Esophagus muscularis mucosa (tissue), 4 donors: ENCODE results near the gene ROPN1B. TPM values are rescaled to one million over a fixed set of nuclear protein-coding genes. Genes with fewer than 3 reads are reported as not detected.
"Not testable (repeated sequence)": the region's sequence is repeated elsewhere in the genome, so short reads cannot be mapped to it uniquely, and the experiment has no call there.

Experiments used
- DNase-seq: peaks from one replicate; pipeline ENCODE4 v3.0.0-alpha.2; 2017; ENCODE audit errors: extremely low spot score
- H3K27ac ChIP-seq, 4 donors: fragments of 200-600 bp; sonication (generic); replicated peaks in 1 of 4; 1 replicate in 3 of 4; 2 replicates in 1 of 4; pipeline ENCODE4 v1.5.1; 2016 to 2019; ENCODE audit warnings: mild to moderate bottlenecking in 1 of 4
- H3K27me3 ChIP-seq, 4 donors: fragments of 200-600 bp; sonication (generic); one replicate each; pipeline versions ENCODE4 v1.5.1 to v1.6.0; 2016 to 2019
- H3K36me3 ChIP-seq, 4 donors: fragments of 200-600 bp; sonication (generic); one replicate each; pipeline ENCODE4 v1.5.1; 2016 to 2019
- H3K4me1 ChIP-seq, 4 donors: fragments of 200-600 bp; sonication (generic); one replicate each; pipeline ENCODE4 v1.5.1; 2016 to 2019
- H3K4me3 ChIP-seq, 4 donors: fragments of 200-600 bp; sonication (generic); 1 replicate in 2 of 4; 2 replicates in 2 of 4; pipeline ENCODE4 v1.5.1; 2016 to 2019; ENCODE audit warnings: mild to moderate bottlenecking in 4 of 4, moderate library complexity in 1 of 4
- H3K9me3 ChIP-seq, 4 donors: fragments of 200-600 bp; sonication (generic); 1 replicate in 3 of 4; 2 replicates in 1 of 4; pipeline ENCODE4 v1.5.1; 2016 to 2019
- EP300 ChIP-seq: sonication (generic); formaldehyde crosslinking; IDR thresholded peaks from one replicate; pipeline ENCODE4 v1.6.1; 2017; ENCODE audit warnings: antibody characterized with exemption
- POLR2A ChIP-seq: fragments of 450-650 bp; IDR thresholded peaks from one replicate; pipeline ENCODE4 v1.6.1; 2017; ENCODE audit warnings: antibody characterized with exemption, moderate library complexity, mild to moderate bottlenecking, low read depth
- POLR2AphosphoS5 ChIP-seq, 2 donors: sonication (generic); formaldehyde crosslinking; IDR thresholded peaks; one replicate each; pipeline ENCODE4 v1.6.1; 2017; ENCODE audit warnings: antibody characterized with exemption in 2 of 2
- WGBS: methylation state at CpG from one replicate; pipeline ENCODE4 v1.1.5; 2018; 5-methylcytosine and 5-hydroxymethylcytosine counted together
- intact Hi-C: fragments of 100-400 bp; cut with DNase I; formaldehyde crosslinking; loops from one replicate; pipeline ENCODE4 v1.15.1; 2023
- total RNA-seq, 4 donors: library from RNA; depleted of rRNA; stranded (reverse); fragments of >200 nt; gene quantifications; one replicate each; pipeline versions ENCODE4 v1.1.0 to v1.2.1, GENCODE V29; 2016
- TF ChIP-seq, protein P1 (sequence below), 3 experiments: fragments of 200-600 bp in 2 of 3; fragments of 450-650 bp in 1 of 3; sonication (generic) in 2 of 3; IDR thresholded peaks; one replicate each; pipeline ENCODE4 v1.5.1; 2017 to 2019; ENCODE audit warnings: antibody characterized with exemption in 3 of 3, mild to moderate bottlenecking in 2 of 3, moderate library complexity in 1 of 3

Gene ROPN1B
- total RNA-seq, 4 donors from 2014 or later, result 0.52 TPM; not detected in 3

DNA sequence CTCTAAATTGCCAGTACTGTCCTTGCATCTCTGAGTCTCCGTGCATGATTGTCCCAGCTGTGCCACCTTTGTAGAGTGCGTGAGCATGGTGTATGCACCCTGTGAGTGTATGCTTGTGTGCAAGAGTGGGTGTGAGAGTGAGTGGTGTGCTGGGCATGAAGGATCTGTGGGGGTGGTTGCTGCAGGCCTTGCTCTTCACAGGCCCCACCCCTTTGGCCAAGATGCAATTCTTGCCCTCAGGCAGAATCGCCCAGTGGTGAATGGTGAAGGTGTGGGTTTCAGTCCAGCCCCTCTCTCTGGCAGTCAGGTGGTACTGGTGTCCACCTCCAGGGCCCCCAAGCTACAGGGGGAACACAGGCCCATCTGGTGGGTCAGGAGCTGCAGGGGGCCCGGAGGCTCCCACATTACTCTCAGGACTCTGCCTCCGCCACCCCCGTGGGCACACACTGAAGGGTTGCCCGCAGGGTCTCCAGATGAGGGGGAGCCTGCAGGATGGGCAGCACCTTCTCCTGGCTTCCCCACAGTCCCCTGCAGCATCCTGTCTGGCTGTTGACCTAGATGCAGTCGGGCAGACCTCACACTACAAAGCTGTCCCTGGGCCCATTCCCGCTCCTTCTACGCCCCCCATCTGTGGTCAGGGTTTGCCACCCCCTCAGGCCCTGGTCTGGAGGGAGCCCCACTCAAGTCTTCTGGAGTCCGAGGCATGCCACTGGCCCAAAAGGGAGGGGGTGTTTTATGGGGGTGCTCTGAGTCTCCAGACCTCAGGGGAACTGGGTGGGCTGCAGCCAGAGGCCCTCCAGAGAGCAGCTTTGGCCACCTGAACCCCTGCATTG, 8.3 kb upstream of the ROPN1B start:
- peak; percentile 90 for DNase-seq
- TF ChIP-seq EP300, result no peak
- TF ChIP-seq POLR2AphosphoS5 (IDR thresholded peaks at IDR 0.05), result no peak
- TF ChIP-seq POLR2A, result no peak
- TF ChIP-seq, protein P1, sequence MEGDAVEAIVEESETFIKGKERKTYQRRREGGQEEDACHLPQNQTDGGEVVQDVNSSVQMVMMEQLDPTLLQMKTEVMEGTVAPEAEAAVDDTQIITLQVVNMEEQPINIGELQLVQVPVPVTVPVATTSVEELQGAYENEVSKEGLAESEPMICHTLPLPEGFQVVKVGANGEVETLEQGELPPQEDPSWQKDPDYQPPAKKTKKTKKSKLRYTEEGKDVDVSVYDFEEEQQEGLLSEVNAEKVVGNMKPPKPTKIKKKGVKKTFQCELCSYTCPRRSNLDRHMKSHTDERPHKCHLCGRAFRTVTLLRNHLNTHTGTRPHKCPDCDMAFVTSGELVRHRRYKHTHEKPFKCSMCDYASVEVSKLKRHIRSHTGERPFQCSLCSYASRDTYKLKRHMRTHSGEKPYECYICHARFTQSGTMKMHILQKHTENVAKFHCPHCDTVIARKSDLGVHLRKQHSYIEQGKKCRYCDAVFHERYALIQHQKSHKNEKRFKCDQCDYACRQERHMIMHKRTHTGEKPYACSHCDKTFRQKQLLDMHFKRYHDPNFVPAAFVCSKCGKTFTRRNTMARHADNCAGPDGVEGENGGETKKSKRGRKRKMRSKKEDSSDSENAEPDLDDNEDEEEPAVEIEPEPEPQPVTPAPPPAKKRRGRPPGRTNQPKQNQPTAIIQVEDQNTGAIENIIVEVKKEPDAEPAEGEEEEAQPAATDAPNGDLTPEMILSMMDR (IDR thresholded peaks at IDR 0.05), result no peak
- Histone ChIP-seq H3K36me3 (no peaks in the 10 kb centered on the region), H3K27ac (no peak overlapping the region), H3K4me3 (no peak overlapping the region), H3K27me3 (peaks cover 0 to 68% (median 4%) of the 10 kb centered on the region in 4 donors), H3K4me1 (peaks cover 0 to 10% (median 1%) of the 10 kb centered on the region in 4 donors), H3K9me3 (peaks cover 0 to 3% (median 0%) of the 10 kb centered on the region in 4 donors)
- 94% methylated on average over 7 of the region's 11 CpGs for WGBS
- intact Hi-C loops, result no loop called here

DNA sequence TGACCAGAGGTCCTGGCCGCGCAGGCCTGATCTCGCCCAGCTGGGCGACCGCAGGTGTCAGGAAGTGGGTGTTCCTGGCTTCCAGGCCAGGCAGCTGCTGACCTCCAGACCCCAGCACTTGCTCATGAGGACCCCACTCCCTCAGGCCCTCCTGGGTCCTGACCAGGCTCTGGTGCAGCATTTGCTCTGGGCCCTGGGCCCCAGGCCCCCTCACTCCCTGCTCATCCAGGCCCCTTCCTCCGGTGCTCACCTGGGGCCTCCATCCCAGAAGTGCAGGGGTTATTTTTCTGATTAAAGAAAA, 7.7 kb upstream of the ROPN1B start:
- peaks cover 0 to 10% (median 1%) of the 10 kb centered on the region in 4 donors for H3K4me1 ChIP-seq
- H3K27me3 ChIP-seq, result peaks cover 0 to 64% (median 4%) of the 10 kb centered on the region in 4 donors
- no peak for TF ChIP-seq POLR2A
- no peak for TF ChIP-seq EP300
- TF ChIP-seq, protein P1 (IDR thresholded peaks at IDR 0.05), result no peak
- no peak for TF ChIP-seq POLR2AphosphoS5 (IDR thresholded peaks at IDR 0.05)
- H3K27ac ChIP-seq, result no peak overlapping the region
- no peak overlapping the region for H3K4me3 ChIP-seq
- no peak for DNase-seq
- no peaks in the 10 kb centered on the region for H3K36me3 ChIP-seq
- intact Hi-C loops, result no loop called here
- WGBS, result 100% methylated on average over 1 of the region's 6 CpGs
- peaks cover 0 to 3% (median 0%) of the 10 kb centered on the region in 4 donors for H3K9me3 ChIP-seq

DNA sequence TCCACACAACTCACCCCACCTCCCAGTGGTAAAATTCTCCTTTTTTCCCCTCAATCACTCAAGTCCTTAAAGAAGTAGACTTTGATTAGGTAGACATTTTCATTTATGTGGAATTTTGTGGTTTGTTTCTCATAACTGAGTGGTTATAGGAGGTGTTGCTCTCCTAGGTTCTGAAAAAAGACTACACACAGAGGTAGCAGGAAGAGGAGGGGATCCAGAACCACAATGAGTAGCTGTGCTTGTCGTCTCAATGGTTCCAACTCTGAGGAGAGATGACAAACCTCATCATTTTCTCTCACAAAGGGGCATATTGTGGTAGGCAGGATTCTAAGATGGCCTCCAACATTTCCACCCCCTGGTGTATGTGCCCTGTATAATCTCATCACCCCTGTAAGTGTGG, 5.1 kb upstream of the ROPN1B start:
- H3K27ac ChIP-seq, intact Hi-C loops, H3K9me3 ChIP-seq, DNase-seq, H3K36me3 ChIP-seq, H3K4me1 ChIP-seq, H3K4me3 ChIP-seq: not testable (repeated sequence)
- peaks cover 0 to 48% (median 1%) of the 10 kb centered on the region in 4 donors for H3K27me3 ChIP-seq
- 67% methylated on average over 1 of the region's 1 CpG for WGBS

DNA sequence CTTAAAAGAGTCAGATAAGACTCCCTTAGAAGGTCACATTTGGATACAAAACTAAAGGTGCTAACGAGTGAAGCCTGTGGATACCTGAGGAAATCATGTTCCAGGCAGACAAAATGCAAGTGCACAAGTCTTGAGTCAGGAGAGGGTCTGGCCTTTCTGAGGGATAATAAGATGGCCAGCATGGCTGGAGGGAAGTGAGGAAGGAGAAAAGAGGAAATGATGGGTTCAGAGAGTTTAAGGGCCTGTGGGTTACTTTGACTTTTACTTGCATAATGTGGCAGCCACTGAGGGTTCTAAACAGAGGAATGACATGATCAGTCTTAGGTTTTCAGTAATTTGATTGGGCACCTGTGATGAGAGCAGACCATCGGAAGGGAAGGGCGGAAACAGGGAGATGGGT, 3.5 kb upstream of the ROPN1B start:
- peaks cover 0 to 3% (median 0%) of the 10 kb centered on the region in 4 donors for H3K9me3 ChIP-seq
- H3K27me3 ChIP-seq, result peaks cover 0 to 36% (median 0%) of the 10 kb centered on the region in 4 donors
- no peaks in the 10 kb centered on the region for H3K4me1 ChIP-seq
- no peak overlapping the region for H3K27ac ChIP-seq
- TF ChIP-seq POLR2AphosphoS5 (IDR thresholded peaks at IDR 0.05) (no peak), POLR2A (no peak), EP300 (no peak)
- TF ChIP-seq, protein P1 (IDR thresholded peaks at IDR 0.05), result no peak
- DNase-seq, result peak; percentile 80
- WGBS, result 94% methylated on average over 3 of the region's 3 CpGs
- H3K4me3 ChIP-seq, result no peak overlapping the region
- no peaks in the 10 kb centered on the region for H3K36me3 ChIP-seq
- intact Hi-C loops, result no loop called here

DNA sequence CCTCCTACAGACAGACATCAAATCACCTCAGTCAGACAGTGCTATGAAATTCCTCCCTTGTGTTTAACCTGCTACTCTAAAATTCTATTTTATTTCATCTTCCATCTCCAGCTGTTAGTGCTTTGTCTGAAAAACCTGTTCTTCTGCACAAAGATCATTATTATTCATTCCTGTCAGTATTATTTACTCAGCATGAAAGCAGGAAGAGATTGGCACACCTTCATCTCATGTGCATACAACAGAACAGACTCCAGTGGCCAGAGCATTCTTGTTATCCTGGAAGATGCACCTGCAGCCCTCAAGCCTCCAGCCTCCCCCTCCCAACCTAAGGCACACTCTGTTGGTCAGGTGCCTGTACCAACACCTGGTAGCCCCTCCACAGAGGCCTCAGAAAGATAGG, 1.8 kb upstream of the ROPN1B start:
- TF ChIP-seq EP300, result no peak
- TF ChIP-seq, protein P1 (IDR thresholded peaks at IDR 0.05), result no peak
- no peak for TF ChIP-seq POLR2AphosphoS5 (IDR thresholded peaks at IDR 0.05)
- TF ChIP-seq POLR2A, result no peak
- no peak for DNase-seq
- Histone ChIP-seq H3K27me3 (peaks cover 0 to 37% (median 0%) of the 10 kb centered on the region in 4 donors), H3K4me3 (no peak overlapping the region), H3K9me3 (peaks cover 0 to 3% (median 0%) of the 10 kb centered on the region in 4 donors), H3K27ac (no peak overlapping the region), H3K4me1 (peaks cover 5 to 6% (median 5%) of the 10 kb centered on the region in 4 donors), H3K36me3 (no peaks in the 10 kb centered on the region)
- intact Hi-C loops, result no loop called here

DNA sequence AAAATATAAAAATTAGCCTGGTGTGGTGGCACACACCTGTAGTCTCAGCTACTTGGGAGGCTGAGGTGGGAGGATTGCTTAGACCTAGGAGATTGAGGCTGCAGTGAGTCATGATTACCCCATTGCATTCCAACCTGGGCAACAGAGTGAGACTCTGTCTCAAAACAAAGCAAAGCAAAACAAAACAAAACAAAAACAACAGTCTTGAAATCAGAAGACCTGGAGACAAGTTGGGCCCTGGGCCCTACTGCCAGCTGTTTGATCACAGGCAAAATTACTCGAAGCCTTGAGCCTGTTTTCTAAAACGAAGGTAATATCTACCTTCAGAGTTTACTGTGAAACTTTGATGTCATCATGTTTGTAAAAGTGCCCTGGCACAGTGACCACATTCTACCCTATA, 857 bp upstream of the ROPN1B start:
- H3K9me3 ChIP-seq, intact Hi-C loops, H3K4me1 ChIP-seq, DNase-seq, H3K4me3 ChIP-seq, H3K27ac ChIP-seq, H3K36me3 ChIP-seq: not testable (repeated sequence)
- peaks cover 0 to 37% (median 0%) of the 10 kb centered on the region in 4 donors for H3K27me3 ChIP-seq
- WGBS, result 95% methylated on average over 2 of the region's 2 CpGs
